Panc1 (cell line): Measurements from ENCODE around the gene HTR2B. TPM values are rescaled to one million over a fixed set of nuclear protein-coding genes. Genes with fewer than 3 reads are reported as not detected.

Experiments used
- ATAC-seq: fragments of 200-7000 bp; cut with Tn5 transposase; 2 replicates; pipeline ENCODE4 v1.9.1; 2020; ENCODE audit warnings: mild to moderate bottlenecking, moderate library complexity
- BruUV-seq: library from RNA; stranded (reverse); fragments of 400-500 nt; replicated peaks from 2 replicates; lab custom pipeline; 2021; lab: Mats Ljungman, UMichigan
- CTCF ChIA-PET: fragments of 300-600 bp; sonication (Branson Sonifier 250); formaldehyde crosslinking; loops from one replicate; lab custom pipeline; 2022; ENCODE audit warnings: antibody characterized with exemption; lab: Charles Lee
- POLR2A ChIA-PET: fragments of 300-600 bp; sonication (Branson Sonifier 250); formaldehyde crosslinking; loops from one replicate; lab custom pipeline; 2022; ENCODE audit warnings: antibody characterized with exemption; lab: Charles Lee
- DNase-seq: peaks from one replicate; pipeline ENCODE4 v3.0.0-alpha.2; 2010; ENCODE audit warnings: low read depth, low spot score
- H3K27ac ChIP-seq: 2 replicates; pipeline ENCODE4 v1.5.1; 2011; ENCODE audit warnings: mild to moderate bottlenecking, low read length, inconsistent platforms
- H3K27me3 ChIP-seq: fragments of 200-500 bp; sonication (Bioruptor generic); 2 replicates; pipeline ENCODE4 v1.6.0; 2014; ENCODE audit warnings: low read length, inconsistent platforms; ENCODE audit not compliant: control insufficient read depth, insufficient read depth
- H3K36me3 ChIP-seq: fragments of 200-500 bp; sonication (Bioruptor generic); 2 replicates; pipeline ENCODE4 v1.5.1; 2014; ENCODE audit warnings: inconsistent platforms, mild to moderate bottlenecking, low read length, moderate library complexity; ENCODE audit not compliant: control insufficient read depth, insufficient read depth
- H3K4me1 ChIP-seq: 2 replicates; pipeline ENCODE4 v1.5.1; 2011; ENCODE audit warnings: inconsistent platforms, mild to moderate bottlenecking, low read length, moderate library complexity; ENCODE audit not compliant: control insufficient read depth, insufficient read depth
- H3K4me3 ChIP-seq, 2 experiments: 2 replicates each; pipeline ENCODE4 v1.5.1; 2011 to 2012; ENCODE audit warnings: low read depth in 2 of 2, low read length in 2 of 2, mild to moderate bottlenecking in 2 of 2, inconsistent platforms in 1 of 2, moderate library complexity in 1 of 2
- H3K9me3 ChIP-seq: fragments of 200-500 bp; sonication (Bioruptor generic); 2 replicates; pipeline ENCODE4 v1.5.1; 2014; ENCODE audit warnings: low read depth, mild to moderate bottlenecking, inconsistent platforms, low read length, moderate library complexity; ENCODE audit not compliant: control insufficient read depth, insufficient read depth
- CTCF ChIP-seq: fragments of 450-650 bp; IDR thresholded peaks from 2 replicates; pipeline ENCODE4 v1.5.1; 2017; ENCODE audit warnings: mild to moderate bottlenecking
- POLR2AphosphoS5 ChIP-seq: IDR thresholded peaks from 2 replicates; pipeline ENCODE4 v1.6.1; 2012; ENCODE audit warnings: mild to moderate bottlenecking, low read depth, low read length, moderate library complexity
- REST ChIP-seq, 2 experiments: IDR thresholded peaks; 2 replicates each; pipeline ENCODE4 v1.6.1; 2011 to 2012; ENCODE audit warnings: low read depth in 2 of 2, control low read depth in 1 of 2, low read length in 1 of 2, mild to moderate bottlenecking in 1 of 2, moderate library complexity in 1 of 2; ENCODE audit not compliant: insufficient read depth in 1 of 2
- SIN3A ChIP-seq: IDR thresholded peaks from 2 replicates; pipeline ENCODE4 v1.6.1; 2012; ENCODE audit warnings: low read depth, mild to moderate bottlenecking, low read length, moderate library complexity, borderline replicate concordance; ENCODE audit not compliant: insufficient read depth
- TCF7L2 ChIP-seq: IDR thresholded peaks from 2 replicates; pipeline ENCODE4 v1.6.1; 2011; ENCODE audit warnings: mild to moderate bottlenecking, low read depth, low read length, inconsistent platforms
- in situ Hi-C: cut with HindIII; loops from 2 replicates; pipeline ENCODE4 v1.10.0; 2016; ENCODE audit warnings: low sequenced_read_pairs, low pct_unique_long_range_greater_than_20kb
- intact Hi-C: fragments of 100-400 bp; cut with micrococcal nuclease; formaldehyde crosslinking; loops from one replicate; pipeline ENCODE4 v1.10.0; 2022; ENCODE audit not compliant: unreplicated experiment
- total RNA-seq: library from RNA; stranded (reverse); gene quantifications from one replicate; pipeline ENCODE4 v1.2.1, GENCODE V29; 2021; ENCODE audit not compliant: unreplicated experiment

HTR2B gene
- total RNA-seq, 1 experiment from 2014 or later: not detected

GRCh38 chr2:231058761-231059550 is 65.9 kb downstream of the HTR2B start:
- Histone ChIP-seq H3K36me3 (peaks cover 38% of the 10 kb centered on the region), H3K27me3 (no peaks in the 10 kb centered on the region), H3K9me3 (no peaks in the 10 kb centered on the region), H3K27ac (peak overlapping the region; percentile 81; the same call in 1 of the 2 replicates), H3K4me1 (peaks cover 35% of the 10 kb centered on the region), H3K4me3 (peak overlapping the region; percentile 70 to 99; a peak in 3 of 4 replicates)
- ChIA-PET CTCF (no interaction called here), POLR2A (interaction anchor here (0.6 to 0.7 kb wide), 2 partner anchors 9 to 140 kb away, joined by 3 to 8 read pairs; no protein-coding TSS in a partner anchor)
- intact Hi-C loops (loop anchor here (10.0 kb wide), 1 partner anchor 234 kb away; no protein-coding TSS in a partner anchor), in situ Hi-C loops (no loop called here)
- no TSS peak for BruUV-seq
- TF ChIP-seq TCF7L2 (no peak), REST (IDR thresholded peaks at IDR 0.05; ENCODE audit: insufficient read depth in 1 of 2, low read depth in 2 of 2, low read length in 1 of 2) (no peak), CTCF (no peak), POLR2AphosphoS5 (no peak), SIN3A (no peak)
- ATAC-seq: no peak
- DNase-seq: no peak

Other genes starting within 250 kb of the HTR2B start
- gene GPR55, start 199.8 kb downstream of the HTR2B start, total RNA-seq: 0.08 TPM
- gene SPATA3, start 128.9 kb downstream of the HTR2B start, total RNA-seq: not detected
- 3.2 TPM for gene C2orf72, start 87.5 kb downstream of the HTR2B start, total RNA-seq
- gene PSMD1, start 68.2 kb downstream of the HTR2B start, total RNA-seq: 146 TPM
- gene ARMC9, start 73.6 kb upstream of the HTR2B start, total RNA-seq: 42.7 TPM